ENCODE results near the gene OR5K3.

DNA sequence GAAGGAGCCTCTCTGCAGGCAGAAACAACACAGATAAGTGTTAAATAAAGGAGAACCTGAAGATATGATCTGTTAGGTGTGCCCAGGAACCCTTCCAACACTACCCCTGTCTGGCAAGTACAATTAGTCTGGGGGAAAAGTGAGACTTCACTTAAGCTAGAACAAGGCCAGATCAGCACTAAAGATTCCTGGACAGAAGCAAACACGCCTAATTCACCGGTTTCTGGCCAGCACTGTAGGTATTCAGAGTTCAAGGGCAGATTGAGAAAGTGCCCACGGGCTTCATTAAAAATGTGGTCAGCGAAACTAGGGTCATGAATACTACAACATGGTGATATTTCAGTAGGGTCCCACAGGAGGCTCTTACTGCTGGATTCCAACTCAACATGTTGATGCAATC lies 43.9 kb downstream of the OR5K3 start:
- TF ChIP-seq, protein P1, sequence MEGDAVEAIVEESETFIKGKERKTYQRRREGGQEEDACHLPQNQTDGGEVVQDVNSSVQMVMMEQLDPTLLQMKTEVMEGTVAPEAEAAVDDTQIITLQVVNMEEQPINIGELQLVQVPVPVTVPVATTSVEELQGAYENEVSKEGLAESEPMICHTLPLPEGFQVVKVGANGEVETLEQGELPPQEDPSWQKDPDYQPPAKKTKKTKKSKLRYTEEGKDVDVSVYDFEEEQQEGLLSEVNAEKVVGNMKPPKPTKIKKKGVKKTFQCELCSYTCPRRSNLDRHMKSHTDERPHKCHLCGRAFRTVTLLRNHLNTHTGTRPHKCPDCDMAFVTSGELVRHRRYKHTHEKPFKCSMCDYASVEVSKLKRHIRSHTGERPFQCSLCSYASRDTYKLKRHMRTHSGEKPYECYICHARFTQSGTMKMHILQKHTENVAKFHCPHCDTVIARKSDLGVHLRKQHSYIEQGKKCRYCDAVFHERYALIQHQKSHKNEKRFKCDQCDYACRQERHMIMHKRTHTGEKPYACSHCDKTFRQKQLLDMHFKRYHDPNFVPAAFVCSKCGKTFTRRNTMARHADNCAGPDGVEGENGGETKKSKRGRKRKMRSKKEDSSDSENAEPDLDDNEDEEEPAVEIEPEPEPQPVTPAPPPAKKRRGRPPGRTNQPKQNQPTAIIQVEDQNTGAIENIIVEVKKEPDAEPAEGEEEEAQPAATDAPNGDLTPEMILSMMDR (IDR thresholded peaks at IDR 0.05) = no peak
- TF ChIP-seq PHF8 (IDR thresholded peaks at IDR 0.05; ENCODE audit: borderline replicate concordance, low read depth) = no peak
- no peak for TF ChIP-seq POLR2A (IDR thresholded peaks at IDR 0.05; ENCODE audit: low read length)
- TF ChIP-seq, protein P2, sequence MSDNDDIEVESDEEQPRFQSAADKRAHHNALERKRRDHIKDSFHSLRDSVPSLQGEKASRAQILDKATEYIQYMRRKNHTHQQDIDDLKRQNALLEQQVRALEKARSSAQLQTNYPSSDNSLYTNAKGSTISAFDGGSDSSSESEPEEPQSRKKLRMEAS (IDR thresholded peaks at IDR 0.05) = no peak
- TF ChIP-seq JUN (IDR thresholded peaks at IDR 0.05) = no peak
- TF ChIP-seq, protein P3, sequence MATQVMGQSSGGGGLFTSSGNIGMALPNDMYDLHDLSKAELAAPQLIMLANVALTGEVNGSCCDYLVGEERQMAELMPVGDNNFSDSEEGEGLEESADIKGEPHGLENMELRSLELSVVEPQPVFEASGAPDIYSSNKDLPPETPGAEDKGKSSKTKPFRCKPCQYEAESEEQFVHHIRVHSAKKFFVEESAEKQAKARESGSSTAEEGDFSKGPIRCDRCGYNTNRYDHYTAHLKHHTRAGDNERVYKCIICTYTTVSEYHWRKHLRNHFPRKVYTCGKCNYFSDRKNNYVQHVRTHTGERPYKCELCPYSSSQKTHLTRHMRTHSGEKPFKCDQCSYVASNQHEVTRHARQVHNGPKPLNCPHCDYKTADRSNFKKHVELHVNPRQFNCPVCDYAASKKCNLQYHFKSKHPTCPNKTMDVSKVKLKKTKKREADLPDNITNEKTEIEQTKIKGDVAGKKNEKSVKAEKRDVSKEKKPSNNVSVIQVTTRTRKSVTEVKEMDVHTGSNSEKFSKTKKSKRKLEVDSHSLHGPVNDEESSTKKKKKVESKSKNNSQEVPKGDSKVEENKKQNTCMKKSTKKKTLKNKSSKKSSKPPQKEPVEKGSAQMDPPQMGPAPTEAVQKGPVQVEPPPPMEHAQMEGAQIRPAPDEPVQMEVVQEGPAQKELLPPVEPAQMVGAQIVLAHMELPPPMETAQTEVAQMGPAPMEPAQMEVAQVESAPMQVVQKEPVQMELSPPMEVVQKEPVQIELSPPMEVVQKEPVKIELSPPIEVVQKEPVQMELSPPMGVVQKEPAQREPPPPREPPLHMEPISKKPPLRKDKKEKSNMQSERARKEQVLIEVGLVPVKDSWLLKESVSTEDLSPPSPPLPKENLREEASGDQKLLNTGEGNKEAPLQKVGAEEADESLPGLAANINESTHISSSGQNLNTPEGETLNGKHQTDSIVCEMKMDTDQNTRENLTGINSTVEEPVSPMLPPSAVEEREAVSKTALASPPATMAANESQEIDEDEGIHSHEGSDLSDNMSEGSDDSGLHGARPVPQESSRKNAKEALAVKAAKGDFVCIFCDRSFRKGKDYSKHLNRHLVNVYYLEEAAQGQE (IDR thresholded peaks at IDR 0.05) = no peak
- TF ChIP-seq RNF2 (IDR thresholded peaks at IDR 0.05; ENCODE audit: borderline replicate concordance, low read depth) = no peak
- TF ChIP-seq NPAS2 (CRISPR knock-in tag; IDR thresholded peaks at IDR 0.05; ENCODE audit: borderline replicate concordance) = no peak
